ENCODE measurements around the gene RPL41.

- no peak for TF ChIP-seq CTCF (conservative IDR thresholded peaks at IDR 0.05; ENCODE audit: low read depth, low read length)
- no peak for TF ChIP-seq EZH2 (IDR thresholded peaks at IDR 0.05; ENCODE audit: borderline replicate concordance, low read depth, low read length, poor library complexity, severe bottlenecking)
Observed at GRCh38 chr12:56114084-56114483, 2.3 kb upstream of the RPL41 start.
